IMR-90 (cell line): ENCODE results near the gene GALNT17. TPM values are rescaled to one million over a fixed set of nuclear protein-coding genes. Genes with fewer than 3 reads are reported as not detected.

ENCODE experiments used
- ATAC-seq: fragments of 200-7000 bp; cut with Tn5 transposase; 2 replicates; pipeline ENCODE4 v1.9.1; 2020; ENCODE audit warnings: low read depth, mild to moderate bottlenecking, moderate library complexity
- BruUV-seq: library from RNA; stranded (reverse); fragments of 400-500 nt; replicated peaks from 2 replicates; lab custom pipeline; 2021; lab: Mats Ljungman, UMichigan
- CTCF ChIA-PET: fragments of 300-600 bp; formaldehyde crosslinking; extraction: SDS; loops from one replicate; lab custom pipeline; 2021; ENCODE audit warnings: antibody characterized with exemption; lab: Yijun Ruan, JAX
- POLR2A ChIA-PET: fragments of 300-600 bp; sonication (Branson Sonifier 250); formaldehyde crosslinking; loops from one replicate; lab custom pipeline; 2022; ENCODE audit warnings: antibody characterized with exemption; ENCODE audit not compliant: unreplicated experiment; lab: Charles Lee
- DNase-seq: peaks from one replicate; pipeline ENCODE4 v3.0.0; 2013
- H2AFZ ChIP-seq: replicated peaks from 2 replicates; pipeline ENCODE3; 2013; ENCODE audit warnings: low read length, mild to moderate bottlenecking; ENCODE audit not compliant: poor library complexity
- H2AK5ac ChIP-seq: 2 replicates; pipeline ENCODE4 v1.6.1; 2013; ENCODE audit warnings: low read depth, low read length, inconsistent platforms
- H2AK9ac ChIP-seq: replicated peaks from 2 replicates; pipeline ENCODE3; 2013; ENCODE audit warnings: mild to moderate bottlenecking, low read depth, low read length, moderate library complexity; ENCODE audit not compliant: poor library complexity
- H2BK120ac ChIP-seq: 2 replicates; pipeline ENCODE4 v1.6.1; 2013; ENCODE audit warnings: low read depth, low read length, inconsistent platforms
- H2BK15ac ChIP-seq: 3 replicates; pipeline ENCODE4 v1.6.1; 2013; ENCODE audit warnings: low read depth, low read length, inconsistent platforms
- H2BK20ac ChIP-seq: 2 replicates; pipeline ENCODE4 v1.6.1; 2013; ENCODE audit warnings: low read depth, mild to moderate bottlenecking, inconsistent platforms, low read length, moderate library complexity
- H2BK5ac ChIP-seq: 2 replicates; pipeline ENCODE4 v1.6.1; 2013; ENCODE audit warnings: mild to moderate bottlenecking, low read depth, low read length, inconsistent platforms; ENCODE audit not compliant: poor library complexity, severe bottlenecking
- H3K14ac ChIP-seq: replicated peaks from 2 replicates; pipeline ENCODE4 v1.6.1; 2013; ENCODE audit warnings: low read depth, low read length, inconsistent platforms
- H3K18ac ChIP-seq: 2 replicates; pipeline ENCODE4 v1.6.1; 2013; ENCODE audit warnings: low read depth, low read length, control low read depth
- H3K23ac ChIP-seq: 2 replicates; pipeline ENCODE4 v1.6.1; 2013; ENCODE audit warnings: low read depth, low read length, inconsistent platforms
- H3K27ac ChIP-seq: 2 replicates; pipeline ENCODE4 v1.5.1; 2013; ENCODE audit warnings: mild to moderate bottlenecking, control low read depth, low read length; ENCODE audit not compliant: insufficient read depth
- H3K27me3 ChIP-seq: 2 replicates; pipeline ENCODE4 v1.6.1; 2013; ENCODE audit warnings: low read length; ENCODE audit not compliant: control insufficient read depth, insufficient read depth
- H3K36me3 ChIP-seq: 2 replicates; pipeline ENCODE4 v1.6.1; 2013; ENCODE audit warnings: low read length, mixed read lengths; ENCODE audit not compliant: control insufficient read depth, insufficient read depth
- H3K4ac ChIP-seq: 2 replicates; pipeline ENCODE4 v1.6.1; 2013; ENCODE audit warnings: low read depth, low read length, inconsistent platforms
- H3K4me1 ChIP-seq: 2 replicates; pipeline ENCODE4 v1.6.1; 2013; ENCODE audit warnings: low read length, mixed read lengths; ENCODE audit not compliant: control insufficient read depth, insufficient read depth
- H3K4me2 ChIP-seq: 2 replicates; pipeline ENCODE4 v1.6.1; 2013; ENCODE audit warnings: low read depth, mild to moderate bottlenecking, control low read depth, low read length, moderate library complexity
- H3K4me3 ChIP-seq: 2 replicates; pipeline ENCODE4 v1.5.1; 2013; ENCODE audit warnings: low read depth, mild to moderate bottlenecking, control low read depth, low read length, moderate library complexity; ENCODE audit not compliant: insufficient read depth
- H3K56ac ChIP-seq: 2 replicates; pipeline ENCODE4 v1.6.1; 2013; ENCODE audit warnings: low read length, inconsistent platforms; ENCODE audit not compliant: insufficient read depth; ENCODE audit errors: extremely low read depth
- H3K79me1 ChIP-seq, 2 experiments: 2 replicates each; pipeline ENCODE4 v1.6.1; 2013; ENCODE audit warnings: low read length in 2 of 2, inconsistent platforms in 1 of 2, low read depth in 1 of 2
- H3K9ac ChIP-seq: 2 replicates; pipeline ENCODE4 v1.6.1; 2013; ENCODE audit warnings: low read depth, low read length, control low read depth
- H3K9me1 ChIP-seq: 2 replicates; pipeline ENCODE4 v1.6.1; 2013; ENCODE audit warnings: low read length, inconsistent platforms; ENCODE audit not compliant: insufficient read depth
- H3K9me3 ChIP-seq: 2 replicates; pipeline ENCODE4 v1.6.1; 2013; ENCODE audit warnings: low read length; ENCODE audit not compliant: control insufficient read depth, insufficient read depth
- H4K20me1 ChIP-seq: 2 replicates; pipeline ENCODE4 v1.6.1; 2013; ENCODE audit warnings: low read length, inconsistent platforms; ENCODE audit not compliant: insufficient read depth
- H4K5ac ChIP-seq: 2 replicates; pipeline ENCODE4 v1.6.1; 2013; ENCODE audit warnings: mild to moderate bottlenecking, low read depth, low read length, control low read depth
- H4K8ac ChIP-seq, 2 experiments: 2 replicates each; pipeline ENCODE4 v1.6.1; 2013; ENCODE audit warnings: low read depth in 2 of 2, low read length in 2 of 2, control low read depth in 1 of 2, inconsistent platforms in 1 of 2
- H4K91ac ChIP-seq: 2 replicates; pipeline ENCODE4 v1.6.1; 2013; ENCODE audit warnings: low read depth, low read length, inconsistent platforms; ENCODE audit not compliant: insufficient read depth
- BHLHE40 ChIP-seq: fragments of 150-350 bp; IDR thresholded peaks from 2 replicates; pipeline ENCODE4 v1.6.1; 2016; ENCODE audit warnings: mild to moderate bottlenecking, low read depth, low read length
- FOS ChIP-seq: fragments of 150-350 bp; IDR thresholded peaks from 2 replicates; pipeline ENCODE4 v1.6.1; 2016; ENCODE audit warnings: low read depth, low read length
- MAFK ChIP-seq: IDR thresholded peaks from 2 replicates; pipeline ENCODE4 v1.6.1; 2012; ENCODE audit warnings: low read depth, low read length, improper control_type of control experiment
- NFE2L2 ChIP-seq: fragments of 150-350 bp; IDR thresholded peaks from 2 replicates; pipeline ENCODE4 v1.6.1; 2016; ENCODE audit warnings: low read depth, mild to moderate bottlenecking, low read length
- POLR2A ChIP-seq: IDR thresholded peaks from 2 replicates; pipeline ENCODE4 v1.6.1; 2012; ENCODE audit warnings: mild to moderate bottlenecking, low read depth, low read length
- RAD21 ChIP-seq: IDR thresholded peaks from 2 replicates; pipeline ENCODE4 v1.6.1; 2012; ENCODE audit warnings: low read length, improper control_type of control experiment
- WGBS, 2 experiments: methylation state at CpG; one replicate each; pipeline versions ENCODE4 v1.1.5 to v1.1.7; 2013; ENCODE audit warnings: missing lambda C conversion rate in 2 of 2; ENCODE audit not compliant: insufficient read length in 1 of 2; ENCODE audit errors: extremely low coverage in 2 of 2; 5-methylcytosine and 5-hydroxymethylcytosine counted together
- dilution Hi-C: fragments of 300-500 bp; cut with HindIII; formaldehyde crosslinking; loops from one replicate; pipeline ENCODE4 v1.14.3; 2018; ENCODE audit warnings: low sequenced_read_pairs; ENCODE audit not compliant: unreplicated experiment
- in situ Hi-C: fragments of 300-500 bp; cut with MboI; formaldehyde crosslinking; loops from 3 replicates; pipeline ENCODE4 v1.14.3; 2019; ENCODE audit warnings: low sequenced_read_pairs, inconsistent platforms, mixed read lengths
- intact Hi-C: fragments of 100-400 bp; cut with micrococcal nuclease; formaldehyde crosslinking; loops from 2 replicates; pipeline ENCODE4 v1.10.0; 2022
- polyA plus RNA-seq, 3 experiments: library from polyadenylated mRNA; depleted of rRNA; stranded (reverse); fragments of >200 nt; gene quantifications; 2 replicates each; pipeline ENCODE4 v1.2.3, GENCODE V29; 2012; ENCODE audit warnings: low replicate concordance in 1 of 3
- total RNA-seq: library from RNA; depleted of rRNA; stranded (reverse); fragments of >200 nt; gene quantifications from 2 replicates; pipeline ENCODE4 v1.2.3, GENCODE V29; 2012

The GALNT17 gene
- total and polyA plus RNA-seq, 2 of the 4 experiments (the other 2 are of a cell fraction) = not detected

GRCh38 chr7:71466448-71467145 is 334.7 kb downstream of the GALNT17 start:
- no peak overlapping the region for H3K9ac ChIP-seq
- no peaks in the 10 kb centered on the region for H3K9me1 ChIP-seq
- no peak overlapping the region for H2BK20ac ChIP-seq
- TF ChIP-seq RAD21 (no peak), NFE2L2 (no peak), MAFK (no peak), FOS (no peak), BHLHE40 (no peak), POLR2A (no peak)
- no peak overlapping the region for H2AK5ac ChIP-seq
- no peak for DNase-seq
- no peak overlapping the region for H2BK5ac ChIP-seq
- H2AK9ac ChIP-seq = no peak overlapping the region
- no peak overlapping the region for H2BK120ac ChIP-seq
- H3K4ac ChIP-seq = no peak overlapping the region
- H4K20me1 ChIP-seq = no peaks in the 10 kb centered on the region
- H3K4me2 ChIP-seq = no peak overlapping the region
- H3K4me3 ChIP-seq = no peak overlapping the region
- H3K36me3 ChIP-seq = no peaks in the 10 kb centered on the region
- H3K9me3 ChIP-seq = peaks cover 22% of the 10 kb centered on the region
- no peak overlapping the region for H4K8ac ChIP-seq
- BruUV-seq = no TSS peak
- no peak overlapping the region for H2AFZ ChIP-seq
- intact Hi-C loops = no loop called here
- H3K23ac ChIP-seq = no peak overlapping the region
- no peak overlapping the region for H4K91ac ChIP-seq
- H3K79me1 ChIP-seq = no peaks in the 10 kb centered on the region
- CTCF ChIA-PET = no interaction called here
- no peak overlapping the region for H3K14ac ChIP-seq
- in situ Hi-C loops = no loop called here
- H3K4me1 ChIP-seq = no peaks in the 10 kb centered on the region
- no peak overlapping the region for H2BK15ac ChIP-seq
- H3K27ac ChIP-seq = no peak overlapping the region
- WGBS, 2 experiments = 28% methylated on average over 2 of the region's 5 CpGs; no CpG with 5 or more reads in 1 of the 2 experiments
- ATAC-seq = no peak
- dilution Hi-C loops = no loop called here
- H4K5ac ChIP-seq = no peak overlapping the region
- POLR2A ChIA-PET = no interaction called here
- H3K18ac ChIP-seq = no peak overlapping the region
- H3K56ac ChIP-seq = no peak overlapping the region
- no peaks in the 10 kb centered on the region for H3K27me3 ChIP-seq
